ENCODE measurements around the gene MRPL42. TPM values are rescaled to one million over a fixed set of nuclear protein-coding genes. Genes with fewer than 3 reads are reported as not detected.

MRPL42 gene
- total and polyA plus RNA-seq, 2 of the 4 experiments (the other 2 are of a cell fraction), result 64.2 to 90.7 TPM

GRCh38 chr12:93466625-93467350, 526 bp upstream of the MRPL42 start:
- H3K18ac ChIP-seq (ENCODE audit: low read depth, low read length), result no peak overlapping the region
- no peak overlapping the region for H2BK120ac ChIP-seq (ENCODE audit: low read depth, low read length)
- no peak overlapping the region for H3K23ac ChIP-seq (ENCODE audit: low read depth, low read length)
- no peak overlapping the region for H2BK20ac ChIP-seq (ENCODE audit: low read depth, low read length)
- no peaks in the 10 kb centered on the region for H3K4me1 ChIP-seq (ENCODE audit: control insufficient read depth, insufficient read depth, low read length)
- intact Hi-C loops (cut with micrococcal nuclease) (no loop called here), dilution Hi-C loops (cut with HindIII; ENCODE audit: low sequenced_read_pairs, unreplicated experiment) (no loop called here), in situ Hi-C loops (cut with MboI; ENCODE audit: low sequenced_read_pairs) (no loop called here)
- H4K8ac ChIP-seq (ENCODE audit: low read depth in 2 of 2, low read length in 2 of 2), result peak overlapping the region; percentile 79 to 90; a peak in 3 of 4 replicates
- TF ChIP-seq FOS (IDR thresholded peaks at IDR 0.05; ENCODE audit: low read depth, low read length), result no peak
- TF ChIP-seq NFE2L2 (IDR thresholded peaks at IDR 0.05; ENCODE audit: low read depth, low read length), result no peak
- TF ChIP-seq, protein P1, sequence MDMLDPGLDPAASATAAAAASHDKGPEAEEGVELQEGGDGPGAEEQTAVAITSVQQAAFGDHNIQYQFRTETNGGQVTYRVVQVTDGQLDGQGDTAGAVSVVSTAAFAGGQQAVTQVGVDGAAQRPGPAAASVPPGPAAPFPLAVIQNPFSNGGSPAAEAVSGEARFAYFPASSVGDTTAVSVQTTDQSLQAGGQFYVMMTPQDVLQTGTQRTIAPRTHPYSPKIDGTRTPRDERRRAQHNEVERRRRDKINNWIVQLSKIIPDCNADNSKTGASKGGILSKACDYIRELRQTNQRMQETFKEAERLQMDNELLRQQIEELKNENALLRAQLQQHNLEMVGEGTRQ (IDR thresholded peaks at IDR 0.05; ENCODE audit: low read depth, low read length), result no peak
- TF ChIP-seq CTCF (conservative IDR thresholded peaks at IDR 0.05; ENCODE audit: low read depth, low read length), result no peak
- TF ChIP-seq, protein P2, sequence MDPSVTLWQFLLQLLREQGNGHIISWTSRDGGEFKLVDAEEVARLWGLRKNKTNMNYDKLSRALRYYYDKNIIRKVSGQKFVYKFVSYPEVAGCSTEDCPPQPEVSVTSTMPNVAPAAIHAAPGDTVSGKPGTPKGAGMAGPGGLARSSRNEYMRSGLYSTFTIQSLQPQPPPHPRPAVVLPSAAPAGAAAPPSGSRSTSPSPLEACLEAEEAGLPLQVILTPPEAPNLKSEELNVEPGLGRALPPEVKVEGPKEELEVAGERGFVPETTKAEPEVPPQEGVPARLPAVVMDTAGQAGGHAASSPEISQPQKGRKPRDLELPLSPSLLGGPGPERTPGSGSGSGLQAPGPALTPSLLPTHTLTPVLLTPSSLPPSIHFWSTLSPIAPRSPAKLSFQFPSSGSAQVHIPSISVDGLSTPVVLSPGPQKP (IDR thresholded peaks at IDR 0.05; ENCODE audit: borderline replicate concordance, low read depth, low read length), result no peak
- TF ChIP-seq CHD1 (IDR thresholded peaks at IDR 0.05; ENCODE audit: low read depth, low read length), result no peak
- H3K4me3 ChIP-seq (ENCODE audit: insufficient read depth, low read depth, low read length), result no peak overlapping the region
- no peak overlapping the region for H2BK15ac ChIP-seq (ENCODE audit: low read depth, low read length)
- CTCF ChIA-PET, result interaction anchor here (0.6 to 1.1 kb wide), 3 partner anchors 13 to 328 kb away, joined by 3 to 6 read pairs (median 4); no protein-coding TSS in a partner anchor
- H4K20me1 ChIP-seq (ENCODE audit: insufficient read depth, low read length), result no peaks in the 10 kb centered on the region
- H3K4ac ChIP-seq (ENCODE audit: low read depth, low read length), result no peak overlapping the region
- no peak for DNase-seq
- no peaks in the 10 kb centered on the region for H3K9me1 ChIP-seq (ENCODE audit: insufficient read depth, low read length)
- no peak overlapping the region for H3K9ac ChIP-seq (ENCODE audit: low read depth, low read length)
- H3K14ac ChIP-seq (replicated peaks; ENCODE audit: low read depth, low read length), result no peak overlapping the region
- ATAC-seq (ENCODE audit: low read depth), result no peak
- no peak overlapping the region for H4K91ac ChIP-seq (ENCODE audit: insufficient read depth, low read depth, low read length)
- H2AK9ac ChIP-seq (replicated peaks; ENCODE audit: low read depth, low read length, poor library complexity), result no peak overlapping the region
- H3K56ac ChIP-seq (ENCODE audit: extremely low read depth, insufficient read depth, low read length), result no peak overlapping the region
- no peaks in the 10 kb centered on the region for H3K9me3 ChIP-seq (ENCODE audit: control insufficient read depth, insufficient read depth, low read length)
- no TSS peak for BruUV-seq (replicated peaks)
- peaks cover 10 to 37% of the 10 kb centered on the region in 2 experiments; a peak in 3 of 4 replicates for H3K79me1 ChIP-seq (ENCODE audit: low read depth in 1 of 2, low read length in 2 of 2)
- no peaks in the 10 kb centered on the region for H3K27me3 ChIP-seq (ENCODE audit: control insufficient read depth, insufficient read depth, low read length)
- H3K36me3 ChIP-seq (ENCODE audit: control insufficient read depth, insufficient read depth, low read length), result peaks cover 2% of the 10 kb centered on the region; the same call in 1 of the 2 replicates
- no peak overlapping the region for H3K27ac ChIP-seq (ENCODE audit: insufficient read depth, low read length)
- WGBS, 2 experiments (ENCODE audit: extremely low coverage in 2 of 2, insufficient read length in 1 of 2), result no CpG with 5 or more reads among the region's 9 CpGs
- H3K4me2 ChIP-seq (ENCODE audit: low read depth, low read length), result no peak overlapping the region
- 0 out of 2 replicates have a peak overlapping the region, but pooled peaks have one; percentile 47 for H4K5ac ChIP-seq (ENCODE audit: low read depth, low read length)
- POLR2A ChIA-PET (ENCODE audit: unreplicated experiment), result no interaction called here
- no peak overlapping the region for H2AK5ac ChIP-seq (ENCODE audit: low read depth, low read length)
- peak overlapping the region; percentile 100 for H2AFZ ChIP-seq (replicated peaks; ENCODE audit: low read length, poor library complexity)
- no peak overlapping the region for H2BK5ac ChIP-seq (ENCODE audit: low read depth, low read length, poor library complexity, severe bottlenecking)
